Liver (tissue), 9 donors: ENCODE measurements around the gene LIPC. TPM values are rescaled to one million over a fixed set of nuclear protein-coding genes. Genes with fewer than 3 reads are reported as not detected.

ENCODE experiments used
- DNase-seq: peaks from one replicate; pipeline ENCODE4 v3.0.0-alpha.2; 2017; ENCODE audit warnings: low spot score
- H3K27ac ChIP-seq, 2 donors: one replicate each; pipeline ENCODE4 v1.7.0; 2013; ENCODE audit warnings: inconsistent platforms in 2 of 2, low read length in 2 of 2, control low read depth in 1 of 2, low read depth in 1 of 2, mild to moderate bottlenecking in 1 of 2
- H3K27me3 ChIP-seq, 4 donors: one replicate each; pipeline versions ENCODE4 v1.6.1 to v1.7.0; 2013; ENCODE audit warnings: low read length in 3 of 4, inconsistent platforms in 1 of 4, mild to moderate bottlenecking in 1 of 4, moderate library complexity in 1 of 4; ENCODE audit not compliant: control insufficient read depth in 4 of 4, insufficient read depth in 4 of 4
- H3K36me3 ChIP-seq, 4 donors: one replicate each; pipeline versions ENCODE4 v1.6.1 to v1.7.0; 2013; ENCODE audit warnings: low read length in 3 of 4, mild to moderate bottlenecking in 3 of 4, low read depth in 1 of 4, moderate library complexity in 1 of 4; ENCODE audit not compliant: control insufficient read depth in 4 of 4, insufficient read depth in 3 of 4
- H3K4me1 ChIP-seq, 4 donors: one replicate each; pipeline versions ENCODE4 v1.6.1 to v1.7.0; 2013; ENCODE audit warnings: low read length in 3 of 4, mild to moderate bottlenecking in 3 of 4, moderate library complexity in 1 of 4; ENCODE audit not compliant: control insufficient read depth in 4 of 4, insufficient read depth in 4 of 4
- H3K4me3 ChIP-seq, 3 donors: one replicate each; pipeline versions ENCODE4 v1.6.1 to v1.7.0; 2013; ENCODE audit warnings: low read length in 3 of 3, control low read depth in 1 of 3, low read depth in 1 of 3, mild to moderate bottlenecking in 1 of 3
- H3K9ac ChIP-seq, 2 donors: one replicate each; pipeline ENCODE4 v1.7.0; 2013; ENCODE audit warnings: low read length in 2 of 2, mild to moderate bottlenecking in 2 of 2, moderate library complexity in 2 of 2, control low read depth in 1 of 2, low read depth in 1 of 2
- H3K9me3 ChIP-seq, 4 donors: one replicate each; pipeline versions ENCODE4 v1.6.1 to v1.7.0; 2013; ENCODE audit warnings: low read length in 3 of 4; ENCODE audit not compliant: control insufficient read depth in 4 of 4
- ATF3 ChIP-seq: IDR thresholded peaks from 2 replicates; pipeline ENCODE4 v1.6.1; 2016; ENCODE audit warnings: antibody characterized with exemption
- CTCF ChIP-seq: fragments of 150-350 bp; IDR thresholded peaks from 2 replicates; pipeline ENCODE4 v1.5.1; 2017; ENCODE audit warnings: improper control_type of control experiment, low read depth, low read length; ENCODE audit not compliant: missing input control
- EGR1 ChIP-seq, 2 donors: IDR thresholded peaks; 2 replicates each; pipeline ENCODE4 v1.6.1; 2016 to 2018; ENCODE audit warnings: antibody characterized with exemption in 2 of 2, low read depth in 2 of 2
- FOXA1 ChIP-seq: IDR thresholded peaks from 2 replicates; pipeline ENCODE4 v1.6.1; 2016; ENCODE audit warnings: antibody characterized with exemption
- FOXA2 ChIP-seq: IDR thresholded peaks from 2 replicates; pipeline ENCODE4 v1.6.1; 2016; ENCODE audit warnings: antibody characterized with exemption
- GABPA ChIP-seq, 2 donors: IDR thresholded peaks in 1 of 2; conservative IDR thresholded peaks in 1 of 2; 2 replicates each; pipeline ENCODE4 v1.6.1; 2016; ENCODE audit warnings: antibody characterized with exemption in 2 of 2, mild to moderate bottlenecking in 1 of 2, moderate library complexity in 1 of 2
- HNF4A ChIP-seq, 2 donors: conservative IDR thresholded peaks; 2 replicates each; pipeline ENCODE4 v1.6.1; 2016; ENCODE audit warnings: antibody characterized with exemption in 2 of 2, mild to moderate bottlenecking in 2 of 2
- HNF4G ChIP-seq: IDR thresholded peaks from 2 replicates; pipeline ENCODE4 v1.6.1; 2016; ENCODE audit warnings: antibody characterized with exemption
- JUND ChIP-seq, 2 donors: IDR thresholded peaks; 2 replicates each; pipeline ENCODE4 v1.6.1; 2016; ENCODE audit warnings: antibody characterized with exemption in 2 of 2
- MAX ChIP-seq: IDR thresholded peaks from 2 replicates; pipeline ENCODE4 v1.6.1; 2016; ENCODE audit warnings: antibody characterized with exemption
- NR2F2 ChIP-seq: IDR thresholded peaks from 2 replicates; pipeline ENCODE4 v1.6.1; 2016; ENCODE audit warnings: antibody characterized with exemption
- RAD21 ChIP-seq, 2 donors: IDR thresholded peaks; 2 replicates each; pipeline ENCODE4 v1.6.1; 2016; ENCODE audit warnings: antibody characterized with exemption in 2 of 2, mild to moderate bottlenecking in 2 of 2
- REST ChIP-seq: IDR thresholded peaks from 2 replicates; pipeline ENCODE4 v1.6.1; 2016; ENCODE audit warnings: antibody characterized with exemption, mild to moderate bottlenecking
- RXRA ChIP-seq, 2 donors: IDR thresholded peaks; 2 replicates each; pipeline ENCODE4 v1.6.1; 2017 to 2018; ENCODE audit warnings: antibody characterized with exemption in 2 of 2, mild to moderate bottlenecking in 1 of 2
- SP1 ChIP-seq: IDR thresholded peaks from 2 replicates; pipeline ENCODE4 v1.6.1; 2018; ENCODE audit warnings: antibody characterized with exemption, mild to moderate bottlenecking
- TAF1 ChIP-seq: conservative IDR thresholded peaks from 2 replicates; pipeline ENCODE4 v1.6.1; 2016; ENCODE audit warnings: antibody characterized with exemption, mild to moderate bottlenecking
- YY1 ChIP-seq: IDR thresholded peaks from 2 replicates; pipeline ENCODE4 v1.6.1; 2016; ENCODE audit warnings: antibody characterized with exemption, mild to moderate bottlenecking
- ZBTB33 ChIP-seq: IDR thresholded peaks from 2 replicates; pipeline ENCODE4 v1.6.1; 2016; ENCODE audit warnings: antibody characterized with exemption
- WGBS: extraction: QIAGEN DNeasy Blood & Tissue Kit; methylation state at CpG from one replicate; pipeline ENCODE4 v1.1.7; 2013; 5-methylcytosine and 5-hydroxymethylcytosine counted together
- polyA plus RNA-seq, 2 donors: library from polyadenylated mRNA; stranded (reverse) in 1 of 2; unstranded in 1 of 2; fragments of 200-250 nt in 1 of 2; fragments of >200 nt in 1 of 2; fragmentation: Nextera tagmentation in 1 of 2; extraction: Ambion mirVana in 1 of 2; gene quantifications; one replicate each; pipeline versions ENCODE4 v1.2.1 to v1.2.3, GENCODE V29; 2013 to 2015
- total RNA-seq, 2 donors: library from RNA; depleted of rRNA; stranded (reverse); fragments of >200 nt; gene quantifications; one replicate each; pipeline ENCODE4 v1.2.3, GENCODE V29; 2014
- donor health status: healthy.
- donor health status: healthy.
- donor health status: healthy.
- donor health status: healthy.
- donor health status: healthy.

The LIPC gene
- total and polyA plus RNA-seq, 4 donors: 60.1 to 268 (median 131) TPM

- Histone ChIP-seq H3K9ac (no peak overlapping the region), H3K36me3 (peaks cover 0 to 32% (median 12%) of the 10 kb centered on the region in 4 donors), H3K4me3 (no peak overlapping the region), H3K27ac (no peak overlapping the region), H3K27me3 (no peaks in the 10 kb centered on the region), H3K9me3 (no peaks in the 10 kb centered on the region), H3K4me1 (peaks cover 0 to 12% (median 8%) of the 10 kb centered on the region in 4 donors)
- WGBS: 98% methylated on average over 9 of the region's 9 CpGs
- TF ChIP-seq RAD21 (IDR thresholded peaks at IDR 0.05): no peak
- TF ChIP-seq HNF4A (conservative IDR thresholded peaks at IDR 0.05): no peak
- no peak for TF ChIP-seq CTCF
- TF ChIP-seq NR2F2: no peak
- no peak for TF ChIP-seq MAX
- TF ChIP-seq ATF3: no peak
- TF ChIP-seq REST: no peak
- no peak for TF ChIP-seq FOXA1
- TF ChIP-seq EGR1 (IDR thresholded peaks at IDR 0.05; ENCODE audit: low read depth in 2 of 2): no peak
- TF ChIP-seq FOXA2: no peak
- no peak for TF ChIP-seq RXRA (IDR thresholded peaks at IDR 0.05)
- no peak for TF ChIP-seq GABPA (IDR thresholded peaks at IDR 0.05 in 1 of 2, conservative IDR thresholded peaks at IDR 0.05 in 1 of 2)
- no peak for TF ChIP-seq YY1
- TF ChIP-seq SP1: no peak
- no peak for TF ChIP-seq ZBTB33
- TF ChIP-seq TAF1: no peak
- no peak for TF ChIP-seq HNF4G
- no peak for TF ChIP-seq JUND (IDR thresholded peaks at IDR 0.05)
- DNase-seq: no peak
These were observed 116.0 kb downstream of the LIPC start for GRCh38 chr15:58547628-58548307.
